ENCODE data around the gene INTS13.
"Not testable (repeated sequence)": the region's sequence is repeated elsewhere in the genome, so short reads cannot be mapped to it uniquely, and the experiment has no call there.

INTS13 gene

DNA sequence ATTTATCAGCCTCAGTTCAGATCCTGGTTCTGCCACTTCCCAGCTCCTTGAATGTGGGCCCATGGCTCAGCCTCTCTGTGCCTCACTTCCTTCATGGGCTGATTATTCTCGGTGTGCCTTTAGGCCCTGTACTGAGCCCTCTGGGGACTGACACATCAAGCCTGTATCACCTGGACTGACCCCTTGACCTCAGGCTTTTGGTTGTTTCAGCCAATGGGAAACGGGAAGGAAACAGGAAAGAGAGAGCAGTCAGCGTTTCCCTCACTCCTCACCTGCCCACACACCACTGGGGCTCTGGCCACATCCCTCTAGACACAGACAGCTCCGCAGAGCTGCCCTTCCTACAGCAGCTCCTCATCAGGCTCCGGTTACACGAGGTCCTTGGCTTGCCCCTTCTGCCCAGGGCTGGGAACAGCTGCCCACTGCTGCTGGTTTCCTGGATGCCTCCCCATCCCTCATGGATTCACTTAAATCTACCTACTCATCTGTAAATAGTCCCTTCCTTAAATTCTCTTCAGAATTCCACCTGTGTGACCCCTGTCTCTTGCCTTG, 67.8 kb downstream of the INTS13 start:
- Histone ChIP-seq H3K9ac (ENCODE audit: insufficient read length) (no peak overlapping the region), H3K36me3 (ENCODE audit: insufficient read depth, low read length) (no peaks in the 10 kb centered on the region), H3K9me3 (ENCODE audit: low read depth, low read length) (no peaks in the 10 kb centered on the region), H3K4me3 (no peak overlapping the region), H3K27ac (no peak overlapping the region)
- TF ChIP-seq FOXP2 (optimal IDR thresholded peaks at IDR 0.05; ENCODE audit: control extremely low read depth, extremely low read length, insufficient read depth) (no peak), POLR2AphosphoS5 (IDR thresholded peaks at IDR 0.05; ENCODE audit: borderline replicate concordance, low read depth, low read length) (no peak), EZH2 (IDR thresholded peaks at IDR 0.05) (no peak)
- no peak for DNase-seq (ENCODE audit: low read depth, low spot score)

DNA sequence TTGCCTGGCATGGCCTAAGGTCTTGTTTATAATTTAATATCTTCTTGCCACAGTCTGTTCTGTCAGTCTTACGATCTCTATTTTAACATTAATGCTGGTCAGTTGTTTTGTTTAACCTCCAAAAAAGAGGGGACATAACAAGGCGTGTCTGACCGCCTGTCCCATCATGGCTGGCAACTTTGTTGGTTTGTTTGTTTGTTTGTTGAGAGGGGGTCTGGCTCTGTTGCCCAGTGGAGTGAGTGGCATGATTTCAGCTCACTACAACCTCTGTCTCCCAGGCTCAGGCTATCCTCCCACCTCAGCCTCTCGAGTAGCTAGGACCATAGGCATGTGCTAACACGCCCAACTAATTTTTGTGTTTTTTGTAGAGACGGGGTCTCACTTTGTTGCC, 68.7 kb downstream of the INTS13 start:
- no peak overlapping the region for H3K4me3 ChIP-seq
- H3K9ac ChIP-seq (ENCODE audit: insufficient read length): no peak overlapping the region
- H3K27ac ChIP-seq: no peak overlapping the region
- no peak for TF ChIP-seq POLR2AphosphoS5 (IDR thresholded peaks at IDR 0.05; ENCODE audit: borderline replicate concordance, low read depth, low read length)
- TF ChIP-seq FOXP2 (optimal IDR thresholded peaks at IDR 0.05; ENCODE audit: control extremely low read depth, extremely low read length, insufficient read depth): no peak
- TF ChIP-seq EZH2 (IDR thresholded peaks at IDR 0.05): no peak
- H3K9me3 ChIP-seq (ENCODE audit: low read depth, low read length): no peaks in the 10 kb centered on the region
- DNase-seq (ENCODE audit: low read depth, low spot score): no peak
- H3K36me3 ChIP-seq (ENCODE audit: insufficient read depth, low read length): no peaks in the 10 kb centered on the region

DNA sequence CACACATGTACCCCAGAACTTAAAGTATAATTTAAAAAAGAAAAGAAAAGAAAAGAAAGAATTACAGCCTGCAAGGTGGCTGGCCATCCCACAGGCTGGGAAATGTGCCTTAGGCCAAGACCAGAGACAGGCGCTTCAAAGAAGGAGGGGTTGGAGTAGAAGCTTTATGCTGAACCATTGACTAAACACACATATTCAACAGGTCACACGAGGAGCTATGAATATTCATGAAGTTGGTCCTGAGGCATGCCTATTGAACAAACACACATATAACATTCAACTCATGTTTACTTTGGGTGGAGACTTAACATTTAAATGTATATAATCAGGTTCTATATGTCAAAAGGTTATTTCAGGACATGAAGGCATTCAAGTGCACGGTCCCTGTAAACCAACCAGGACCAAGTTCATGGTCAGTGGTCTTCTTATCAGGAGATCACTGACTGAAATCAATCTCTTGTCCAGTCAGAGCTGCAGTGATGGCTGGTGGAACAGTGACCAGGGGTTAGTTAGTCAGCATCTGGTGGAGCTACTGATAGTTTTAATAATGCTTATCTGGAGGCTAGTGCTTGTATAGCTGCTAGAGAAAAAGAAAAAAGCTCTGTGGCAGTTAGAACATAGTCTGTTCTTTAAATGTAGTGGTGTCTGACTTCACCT, 69.2 kb downstream of the INTS13 start:
- H3K4me3 ChIP-seq: no peak overlapping the region
- H3K27ac ChIP-seq: no peak overlapping the region
- no peaks in the 10 kb centered on the region for H3K9me3 ChIP-seq (ENCODE audit: low read depth, low read length)
- H3K36me3 ChIP-seq (ENCODE audit: insufficient read depth, low read length): no peaks in the 10 kb centered on the region
- H3K9ac ChIP-seq (ENCODE audit: insufficient read length): no peak overlapping the region
- TF ChIP-seq EZH2 (IDR thresholded peaks at IDR 0.05) (no peak), FOXP2 (optimal IDR thresholded peaks at IDR 0.05; ENCODE audit: control extremely low read depth, extremely low read length, insufficient read depth) (no peak), POLR2AphosphoS5 (IDR thresholded peaks at IDR 0.05; ENCODE audit: borderline replicate concordance, low read depth, low read length) (no peak)
- DNase-seq (ENCODE audit: low read depth, low spot score): no peak

DNA sequence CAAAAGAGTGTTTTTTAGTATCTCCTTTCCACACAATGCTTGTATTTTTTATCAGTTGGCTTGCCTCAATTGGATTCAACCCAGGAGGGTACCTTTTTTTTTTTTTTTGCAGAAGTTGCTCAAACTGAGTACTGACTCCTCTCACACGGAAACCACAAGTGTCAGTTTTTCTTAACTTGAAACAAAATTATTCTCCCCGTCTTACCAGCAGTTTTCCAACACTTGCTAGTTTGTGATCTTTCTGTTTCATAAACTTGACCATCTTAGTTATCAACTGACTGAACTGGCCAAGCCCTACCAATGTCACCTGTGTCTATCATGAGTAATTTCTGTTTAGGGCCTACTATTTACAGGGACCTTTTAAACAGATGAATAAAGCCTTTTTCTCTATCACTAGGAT, 70.7 kb downstream of the INTS13 start:
- Histone ChIP-seq H3K9me3 (ENCODE audit: low read depth, low read length) (no peaks in the 10 kb centered on the region), H3K4me3 (no peak overlapping the region), H3K36me3 (ENCODE audit: insufficient read depth, low read length) (no peaks in the 10 kb centered on the region), H3K27ac (no peak overlapping the region), H3K9ac (ENCODE audit: insufficient read length) (no peak overlapping the region)
- TF ChIP-seq FOXP2 (optimal IDR thresholded peaks at IDR 0.05; ENCODE audit: control extremely low read depth, extremely low read length, insufficient read depth) (no peak), EZH2 (IDR thresholded peaks at IDR 0.05) (no peak), POLR2AphosphoS5 (IDR thresholded peaks at IDR 0.05; ENCODE audit: borderline replicate concordance, low read depth, low read length) (no peak)
- DNase-seq (ENCODE audit: low read depth, low spot score): no peak

DNA sequence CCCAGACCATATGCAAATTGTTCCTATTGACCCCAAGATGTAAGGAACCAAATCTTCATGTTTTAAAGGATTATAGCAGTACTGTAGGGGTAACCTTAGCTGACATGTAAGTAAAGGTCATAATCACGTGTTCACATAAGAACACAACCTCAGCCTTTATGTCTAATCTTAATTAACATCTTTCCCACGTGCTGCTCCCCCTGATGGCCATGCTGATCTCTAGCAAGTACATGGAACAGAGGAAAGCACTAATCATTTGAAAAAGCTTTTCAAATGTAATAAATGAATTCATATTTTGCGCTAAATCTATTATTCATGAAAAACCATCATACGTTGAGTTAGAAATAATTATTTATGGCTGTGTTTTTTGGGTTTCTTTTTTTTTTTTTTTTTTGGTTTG, 74.3 kb downstream of the INTS13 start:
- no peak for DNase-seq (ENCODE audit: low read depth, low spot score)
- TF ChIP-seq POLR2AphosphoS5 (IDR thresholded peaks at IDR 0.05; ENCODE audit: borderline replicate concordance, low read depth, low read length) (no peak), FOXP2 (optimal IDR thresholded peaks at IDR 0.05; ENCODE audit: control extremely low read depth, extremely low read length, insufficient read depth) (no peak), EZH2 (IDR thresholded peaks at IDR 0.05) (no peak)
- no peak overlapping the region for H3K9ac ChIP-seq (ENCODE audit: insufficient read length)
- H3K36me3 ChIP-seq (ENCODE audit: insufficient read depth, low read length): no peaks in the 10 kb centered on the region
- no peak overlapping the region for H3K27ac ChIP-seq
- H3K4me3 ChIP-seq: no peak overlapping the region
- no peaks in the 10 kb centered on the region for H3K9me3 ChIP-seq (ENCODE audit: low read depth, low read length)

DNA sequence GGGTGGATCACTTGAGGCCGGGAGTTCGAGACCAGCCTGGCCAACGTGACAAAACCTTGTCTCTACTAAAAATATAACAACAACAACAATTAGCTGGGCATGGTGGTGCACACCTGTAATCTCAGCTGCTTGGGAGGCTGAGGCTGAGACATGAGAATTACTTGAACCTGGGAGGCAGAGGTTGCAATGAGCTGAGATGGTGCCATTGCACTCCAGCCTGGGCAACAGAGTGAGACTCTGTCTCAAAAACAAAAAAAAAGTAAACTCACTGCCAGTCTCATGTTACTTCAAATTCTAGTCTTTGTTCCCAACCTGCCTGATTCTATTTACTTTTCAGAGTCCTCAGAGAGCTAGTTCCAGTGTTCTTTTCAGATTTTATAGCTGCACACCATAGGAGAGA, 75.0 kb downstream of the INTS13 start:
- DNase-seq (ENCODE audit: low read depth, low spot score); H3K27ac ChIP-seq; H3K9ac ChIP-seq (ENCODE audit: insufficient read length); H3K9me3 ChIP-seq (ENCODE audit: low read depth, low read length); H3K36me3 ChIP-seq (ENCODE audit: insufficient read depth, low read length); H3K4me3 ChIP-seq: not testable (repeated sequence)

DNA sequence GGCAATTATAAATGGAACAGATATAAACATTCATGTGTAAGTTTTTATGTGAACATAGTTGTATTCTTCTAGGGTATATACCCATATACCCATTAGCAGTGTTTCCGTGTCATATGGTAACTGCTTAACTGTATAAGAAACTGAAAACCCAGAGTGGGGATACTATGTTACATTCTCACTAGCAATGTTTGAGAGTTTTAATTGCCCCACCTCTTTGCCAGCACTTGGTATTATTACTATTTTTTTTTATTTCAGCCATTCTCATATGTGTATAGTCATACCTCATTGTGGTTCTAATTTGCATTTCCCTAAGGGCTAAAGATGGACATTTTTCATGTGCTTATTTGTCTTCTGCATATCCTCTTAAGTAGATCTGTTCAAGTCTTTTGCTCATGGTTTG, 76.1 kb downstream of the INTS13 start:
- TF ChIP-seq POLR2AphosphoS5 (IDR thresholded peaks at IDR 0.05; ENCODE audit: borderline replicate concordance, low read depth, low read length): no peak
- TF ChIP-seq EZH2 (IDR thresholded peaks at IDR 0.05): no peak
- no peak for TF ChIP-seq FOXP2 (optimal IDR thresholded peaks at IDR 0.05; ENCODE audit: control extremely low read depth, extremely low read length, insufficient read depth)
- no peaks in the 10 kb centered on the region for H3K36me3 ChIP-seq (ENCODE audit: insufficient read depth, low read length)
- no peak overlapping the region for H3K4me3 ChIP-seq
- no peak overlapping the region for H3K27ac ChIP-seq
- DNase-seq (ENCODE audit: low read depth, low spot score): no peak
- no peaks in the 10 kb centered on the region for H3K9me3 ChIP-seq (ENCODE audit: low read depth, low read length)
- H3K9ac ChIP-seq (ENCODE audit: insufficient read length): no peak overlapping the region

DNA sequence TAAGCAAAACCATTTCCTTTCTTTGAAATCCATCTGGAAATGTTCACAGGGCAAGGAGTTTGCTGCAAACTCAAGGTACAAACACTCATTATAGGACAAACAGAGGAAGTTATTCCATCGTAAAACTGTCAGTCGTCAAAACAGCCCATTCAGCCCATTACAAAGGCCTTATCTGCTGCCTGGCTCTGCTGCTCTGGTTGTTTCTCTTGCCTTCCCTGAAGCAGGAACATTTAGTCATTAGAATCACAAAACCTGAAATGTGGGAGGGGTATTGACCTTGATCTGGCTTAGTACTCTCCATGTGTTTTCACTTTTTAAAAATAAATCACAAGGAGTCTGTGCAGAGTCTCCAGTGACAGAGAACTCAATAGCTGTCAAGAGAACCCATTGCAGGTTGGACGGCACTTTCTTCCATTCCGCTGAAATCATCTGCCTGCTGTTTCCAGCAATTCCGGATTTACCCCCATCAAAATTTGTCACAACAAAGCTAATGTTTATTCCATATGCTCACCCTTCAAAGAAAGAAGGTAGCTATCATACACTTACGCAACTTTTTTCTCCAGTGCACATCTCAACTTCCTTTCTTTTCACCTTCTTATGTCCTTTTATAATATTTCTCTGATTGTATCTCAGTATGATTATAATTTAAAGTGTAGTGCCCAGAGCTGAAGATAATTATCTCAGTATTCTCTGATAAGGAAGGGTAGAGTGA, 80.2 kb downstream of the INTS13 start:
- Histone ChIP-seq H3K4me3 (no peak overlapping the region), H3K36me3 (ENCODE audit: insufficient read depth, low read length) (no peaks in the 10 kb centered on the region), H3K9me3 (ENCODE audit: low read depth, low read length) (no peaks in the 10 kb centered on the region), H3K27ac (no peak overlapping the region), H3K9ac (ENCODE audit: insufficient read length) (no peak overlapping the region)
- TF ChIP-seq POLR2AphosphoS5 (IDR thresholded peaks at IDR 0.05; ENCODE audit: borderline replicate concordance, low read depth, low read length) (no peak), FOXP2 (optimal IDR thresholded peaks at IDR 0.05; ENCODE audit: control extremely low read depth, extremely low read length, insufficient read depth) (no peak), EZH2 (IDR thresholded peaks at IDR 0.05) (no peak)
- no peak for DNase-seq (ENCODE audit: low read depth, low spot score)
